ENCODE data around the gene STIM2. TPM values are rescaled to one million over a fixed set of nuclear protein-coding genes. Genes with fewer than 3 reads are reported as not detected.

STIM2 gene
- total RNA-seq, 4 donors from 2014 or later, result 9.6 to 12.2 (median 10.1) TPM

DNA sequence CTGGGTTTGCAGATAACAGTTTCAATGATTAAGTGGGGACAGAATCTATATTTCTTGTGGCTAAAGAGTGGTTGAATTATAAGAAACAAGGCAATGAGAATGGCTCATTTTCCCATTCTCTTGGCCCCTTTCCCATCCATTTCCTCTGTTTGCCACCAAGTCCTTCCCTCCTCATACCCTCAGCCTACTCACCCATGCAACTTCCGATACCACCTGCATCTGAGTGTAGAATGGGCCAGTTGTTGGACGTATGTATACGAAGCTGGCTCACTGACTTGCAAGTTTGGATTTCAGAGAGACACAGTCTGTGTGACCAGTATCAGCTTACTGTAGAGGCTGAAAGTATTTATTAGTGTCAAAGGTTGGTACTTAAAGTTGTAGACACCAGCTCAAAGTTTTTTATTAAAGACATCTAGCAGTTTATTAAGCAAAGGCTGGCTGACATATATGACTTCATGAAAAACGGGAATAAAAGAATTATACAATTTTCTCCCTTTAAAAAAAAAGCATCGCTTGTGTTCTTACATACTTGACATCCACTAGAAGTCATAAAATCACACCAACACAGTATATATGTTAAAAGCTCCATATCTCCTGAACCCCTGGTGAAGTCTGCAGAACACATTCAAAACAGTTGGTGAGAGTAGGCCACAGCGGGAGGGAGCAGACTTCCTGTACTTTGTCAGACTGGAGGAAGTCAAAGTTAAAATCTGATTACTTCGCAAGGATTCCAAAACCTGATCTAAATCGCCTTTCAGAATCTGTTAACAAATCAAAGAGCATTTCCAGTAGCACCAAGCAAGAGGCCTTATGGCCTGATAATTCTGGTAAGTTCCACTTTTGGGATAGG is 22.4 kb upstream of the STIM2 start:
- Histone ChIP-seq H3K4me1 (peaks cover 0 to 6% (median 0%) of the 10 kb centered on the region in 4 donors), H3K27me3 (no peaks in the 10 kb centered on the region), H3K36me3 (no peaks in the 10 kb centered on the region), H3K9me3 (no peaks in the 10 kb centered on the region), H3K27ac (replicated peaks in 1 of 4) (no peak overlapping the region), H3K4me3 (no peak overlapping the region)
- no peak for DNase-seq (ENCODE audit: extremely low spot score)
- 78% methylated on average over 8 of the region's 8 CpGs for WGBS
- intact Hi-C loops (cut with DNase I), result no loop called here
- TF ChIP-seq POLR2A (IDR thresholded peaks at IDR 0.05; ENCODE audit: low read depth) (no peak), CTCF (IDR thresholded peaks at IDR 0.05) (no peak), POLR2AphosphoS5 (IDR thresholded peaks at IDR 0.05) (no peak), EP300 (IDR thresholded peaks at IDR 0.05) (no peak)

- intact Hi-C loops (cut with DNase I), result no loop called here
- TF ChIP-seq POLR2A (IDR thresholded peaks at IDR 0.05; ENCODE audit: low read depth) (no peak), CTCF (IDR thresholded peaks at IDR 0.05) (no peak), EP300 (IDR thresholded peaks at IDR 0.05) (no peak), POLR2AphosphoS5 (IDR thresholded peaks at IDR 0.05) (no peak)
- Histone ChIP-seq H3K36me3 (no peaks in the 10 kb centered on the region), H3K4me3 (no peak overlapping the region), H3K4me1 (peaks cover 0 to 6% (median 0%) of the 10 kb centered on the region in 4 donors), H3K9me3 (no peaks in the 10 kb centered on the region), H3K27me3 (no peaks in the 10 kb centered on the region), H3K27ac (replicated peaks in 1 of 4) (no peak overlapping the region)
- no peak for DNase-seq (ENCODE audit: extremely low spot score)
- WGBS, result 67% methylated on average over 5 of the region's 5 CpGs
These were observed 21.6 kb upstream of the STIM2 start for GRCh38 chr4:26839016-26839415.

DNA sequence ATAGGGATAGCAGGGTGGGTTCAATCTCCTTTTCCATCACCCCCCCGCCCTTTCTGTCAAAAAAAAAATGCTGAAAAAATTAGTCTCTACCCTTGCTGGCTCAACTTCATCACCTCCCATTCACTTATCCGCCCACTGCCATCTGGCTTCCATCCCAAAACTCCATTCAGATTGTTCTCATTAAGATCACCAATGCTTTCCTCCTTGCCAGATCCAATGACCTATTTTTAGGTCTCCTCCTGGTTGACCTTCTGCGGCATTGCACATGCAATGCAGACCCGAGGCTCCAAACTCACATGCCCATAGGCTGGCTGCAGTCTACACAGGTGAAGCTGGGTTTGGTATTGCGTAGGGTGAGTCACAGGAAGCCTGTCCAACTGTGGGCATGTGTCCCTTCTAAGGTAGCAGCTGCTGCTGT is 21.1 kb upstream of the STIM2 start:
- H3K4me3 ChIP-seq, result no peak overlapping the region
- WGBS, result 54% methylated on average over 5 of the region's 5 CpGs
- no peaks in the 10 kb centered on the region for H3K9me3 ChIP-seq
- H3K27ac ChIP-seq (replicated peaks in 1 of 4), result no peak overlapping the region
- peaks cover 0 to 6% (median 0%) of the 10 kb centered on the region in 4 donors for H3K4me1 ChIP-seq
- TF ChIP-seq EP300 (IDR thresholded peaks at IDR 0.05) (no peak), CTCF (IDR thresholded peaks at IDR 0.05) (no peak), POLR2A (IDR thresholded peaks at IDR 0.05; ENCODE audit: low read depth) (no peak), POLR2AphosphoS5 (IDR thresholded peaks at IDR 0.05) (no peak)
- DNase-seq (ENCODE audit: extremely low spot score), result no peak
- H3K36me3 ChIP-seq, result no peaks in the 10 kb centered on the region
- intact Hi-C loops (cut with DNase I), result no loop called here
- no peaks in the 10 kb centered on the region for H3K27me3 ChIP-seq

GRCh38 chr4:26840786-26841185 is 19.9 kb upstream of the STIM2 start:
- Histone ChIP-seq H3K4me3 (no peak overlapping the region), H3K4me1 (peaks cover 0 to 6% (median 0%) of the 10 kb centered on the region in 4 donors), H3K27ac (replicated peaks in 1 of 4) (no peak overlapping the region), H3K9me3 (no peaks in the 10 kb centered on the region), H3K36me3 (no peaks in the 10 kb centered on the region), H3K27me3 (no peaks in the 10 kb centered on the region)
- TF ChIP-seq POLR2A (IDR thresholded peaks at IDR 0.05; ENCODE audit: low read depth) (no peak), CTCF (IDR thresholded peaks at IDR 0.05) (no peak), POLR2AphosphoS5 (IDR thresholded peaks at IDR 0.05) (no peak), EP300 (IDR thresholded peaks at IDR 0.05) (no peak)
- DNase-seq (ENCODE audit: extremely low spot score), result no peak
- intact Hi-C loops (cut with DNase I), result no loop called here
- 99% methylated on average over 4 of the region's 5 CpGs for WGBS

Data from esophagus muscularis mucosa (tissue), 4 donors.